Adrenal gland (tissue), 5 donors: ENCODE data around the gene PPP1R37.

Experiments used
- POLR2A ChIP-seq, 2 donors: fragments of 450-650 bp; IDR thresholded peaks; one replicate each; pipeline ENCODE4 v1.6.1; 2017; ENCODE audit warnings: antibody characterized with exemption in 2 of 2, mild to moderate bottlenecking in 2 of 2, moderate library complexity in 1 of 2
- TF ChIP-seq, protein P1 (sequence below), 6 experiments: fragments of 450-650 bp in 4 of 6; fragments of 200-600 bp in 2 of 6; sonication (generic) in 1 of 6; IDR thresholded peaks; 1 replicate in 5 of 6; 2 replicates in 1 of 6; pipeline versions ENCODE4 v1.5.1 to v1.8.0; 2016 to 2021; ENCODE audit warnings: antibody characterized with exemption in 6 of 6, mild to moderate bottlenecking in 2 of 6, moderate library complexity in 1 of 6
- donor health status: DM: no; HTN: no; CAD: no.

GRCh38 chr19:45142726-45143110 lies 49.7 kb downstream of the PPP1R37 start:
- TF ChIP-seq, protein P1, sequence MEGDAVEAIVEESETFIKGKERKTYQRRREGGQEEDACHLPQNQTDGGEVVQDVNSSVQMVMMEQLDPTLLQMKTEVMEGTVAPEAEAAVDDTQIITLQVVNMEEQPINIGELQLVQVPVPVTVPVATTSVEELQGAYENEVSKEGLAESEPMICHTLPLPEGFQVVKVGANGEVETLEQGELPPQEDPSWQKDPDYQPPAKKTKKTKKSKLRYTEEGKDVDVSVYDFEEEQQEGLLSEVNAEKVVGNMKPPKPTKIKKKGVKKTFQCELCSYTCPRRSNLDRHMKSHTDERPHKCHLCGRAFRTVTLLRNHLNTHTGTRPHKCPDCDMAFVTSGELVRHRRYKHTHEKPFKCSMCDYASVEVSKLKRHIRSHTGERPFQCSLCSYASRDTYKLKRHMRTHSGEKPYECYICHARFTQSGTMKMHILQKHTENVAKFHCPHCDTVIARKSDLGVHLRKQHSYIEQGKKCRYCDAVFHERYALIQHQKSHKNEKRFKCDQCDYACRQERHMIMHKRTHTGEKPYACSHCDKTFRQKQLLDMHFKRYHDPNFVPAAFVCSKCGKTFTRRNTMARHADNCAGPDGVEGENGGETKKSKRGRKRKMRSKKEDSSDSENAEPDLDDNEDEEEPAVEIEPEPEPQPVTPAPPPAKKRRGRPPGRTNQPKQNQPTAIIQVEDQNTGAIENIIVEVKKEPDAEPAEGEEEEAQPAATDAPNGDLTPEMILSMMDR (IDR thresholded peaks at IDR 0.05) = no peak
- no peak for TF ChIP-seq POLR2A (IDR thresholded peaks at IDR 0.05)
